ENCODE measurements around the gene CRYL1.

GRCh38 chr13:20410726-20411125, 114.9 kb downstream of the CRYL1 start:
- TF ChIP-seq CTCF (IDR thresholded peaks at IDR 0.05) (no peak), NFIC (IDR thresholded peaks at IDR 0.05; ENCODE audit: borderline replicate concordance) (no peak)

All from SK-N-SH (cell line).